C4-2B (cell line): ENCODE data around the gene EML6.

Experiments used
- ZFX ChIP-seq: fragments of 450-650 bp; IDR thresholded peaks from 2 replicates; pipeline ENCODE4 v1.6.1; 2017
- TF ChIP-seq, protein P1 (sequence below): fragments of 450-650 bp; conservative IDR thresholded peaks from 2 replicates; pipeline ENCODE4 v1.5.1; 2017; ENCODE audit warnings: mild to moderate bottlenecking

DNA sequence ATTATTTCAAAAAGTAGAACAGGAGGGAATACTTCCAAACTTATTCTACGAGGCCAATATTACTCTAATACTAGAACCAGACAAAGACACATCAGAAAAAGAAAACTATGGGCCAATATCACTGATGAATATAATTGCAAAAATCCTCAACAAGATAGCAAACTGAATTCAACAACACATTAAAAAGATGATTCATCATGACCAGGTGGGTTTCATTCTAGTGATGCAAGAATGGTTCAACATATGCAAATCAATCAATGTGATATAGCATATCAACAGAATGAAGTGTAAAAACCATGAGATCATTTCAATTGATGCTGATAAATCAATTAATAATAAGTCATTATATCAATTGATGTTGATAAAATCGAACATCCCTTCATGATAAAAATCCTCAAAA lies 22.4 kb upstream of the EML6 start:
- TF ChIP-seq, protein P1, sequence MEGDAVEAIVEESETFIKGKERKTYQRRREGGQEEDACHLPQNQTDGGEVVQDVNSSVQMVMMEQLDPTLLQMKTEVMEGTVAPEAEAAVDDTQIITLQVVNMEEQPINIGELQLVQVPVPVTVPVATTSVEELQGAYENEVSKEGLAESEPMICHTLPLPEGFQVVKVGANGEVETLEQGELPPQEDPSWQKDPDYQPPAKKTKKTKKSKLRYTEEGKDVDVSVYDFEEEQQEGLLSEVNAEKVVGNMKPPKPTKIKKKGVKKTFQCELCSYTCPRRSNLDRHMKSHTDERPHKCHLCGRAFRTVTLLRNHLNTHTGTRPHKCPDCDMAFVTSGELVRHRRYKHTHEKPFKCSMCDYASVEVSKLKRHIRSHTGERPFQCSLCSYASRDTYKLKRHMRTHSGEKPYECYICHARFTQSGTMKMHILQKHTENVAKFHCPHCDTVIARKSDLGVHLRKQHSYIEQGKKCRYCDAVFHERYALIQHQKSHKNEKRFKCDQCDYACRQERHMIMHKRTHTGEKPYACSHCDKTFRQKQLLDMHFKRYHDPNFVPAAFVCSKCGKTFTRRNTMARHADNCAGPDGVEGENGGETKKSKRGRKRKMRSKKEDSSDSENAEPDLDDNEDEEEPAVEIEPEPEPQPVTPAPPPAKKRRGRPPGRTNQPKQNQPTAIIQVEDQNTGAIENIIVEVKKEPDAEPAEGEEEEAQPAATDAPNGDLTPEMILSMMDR, result no peak
- TF ChIP-seq ZFX, result no peak
